GM20000 (cell line): ENCODE data around the gene COL23A1.

ENCODE experiments used
- DNase-seq: peaks from one replicate; pipeline ENCODE4 v3.0.0; 2012; ENCODE audit warnings: low spot score
- TF ChIP-seq, protein P1 (sequence below): IDR thresholded peaks from 2 replicates; pipeline ENCODE4 v1.5.1; 2012; ENCODE audit warnings: mild to moderate bottlenecking, control low read depth; ENCODE audit errors: extremely low read depth, missing control alignments

COL23A1 gene

DNA sequence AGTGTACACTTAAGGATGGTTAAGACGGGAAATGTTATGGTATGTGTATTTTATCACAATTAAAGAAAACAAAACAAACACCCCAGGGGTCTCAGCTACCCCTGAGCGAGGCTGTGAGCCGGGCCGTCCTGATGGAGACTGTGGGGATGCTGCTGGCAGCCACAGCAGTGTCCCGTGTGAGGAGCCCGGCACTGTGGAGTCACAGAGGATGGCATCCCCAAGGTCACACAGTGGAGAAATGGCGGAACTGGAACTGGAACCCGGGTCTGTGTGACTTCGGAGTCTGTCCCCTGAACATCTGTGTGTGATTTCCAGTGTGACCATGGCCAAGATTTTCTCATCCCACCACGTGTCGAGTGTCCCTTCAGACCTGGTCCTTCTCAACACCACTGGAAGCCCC is 276.9 kb downstream of the COL23A1 start:
- DNase-seq: no peak
- TF ChIP-seq, protein P1, sequence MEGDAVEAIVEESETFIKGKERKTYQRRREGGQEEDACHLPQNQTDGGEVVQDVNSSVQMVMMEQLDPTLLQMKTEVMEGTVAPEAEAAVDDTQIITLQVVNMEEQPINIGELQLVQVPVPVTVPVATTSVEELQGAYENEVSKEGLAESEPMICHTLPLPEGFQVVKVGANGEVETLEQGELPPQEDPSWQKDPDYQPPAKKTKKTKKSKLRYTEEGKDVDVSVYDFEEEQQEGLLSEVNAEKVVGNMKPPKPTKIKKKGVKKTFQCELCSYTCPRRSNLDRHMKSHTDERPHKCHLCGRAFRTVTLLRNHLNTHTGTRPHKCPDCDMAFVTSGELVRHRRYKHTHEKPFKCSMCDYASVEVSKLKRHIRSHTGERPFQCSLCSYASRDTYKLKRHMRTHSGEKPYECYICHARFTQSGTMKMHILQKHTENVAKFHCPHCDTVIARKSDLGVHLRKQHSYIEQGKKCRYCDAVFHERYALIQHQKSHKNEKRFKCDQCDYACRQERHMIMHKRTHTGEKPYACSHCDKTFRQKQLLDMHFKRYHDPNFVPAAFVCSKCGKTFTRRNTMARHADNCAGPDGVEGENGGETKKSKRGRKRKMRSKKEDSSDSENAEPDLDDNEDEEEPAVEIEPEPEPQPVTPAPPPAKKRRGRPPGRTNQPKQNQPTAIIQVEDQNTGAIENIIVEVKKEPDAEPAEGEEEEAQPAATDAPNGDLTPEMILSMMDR: no peak

DNA sequence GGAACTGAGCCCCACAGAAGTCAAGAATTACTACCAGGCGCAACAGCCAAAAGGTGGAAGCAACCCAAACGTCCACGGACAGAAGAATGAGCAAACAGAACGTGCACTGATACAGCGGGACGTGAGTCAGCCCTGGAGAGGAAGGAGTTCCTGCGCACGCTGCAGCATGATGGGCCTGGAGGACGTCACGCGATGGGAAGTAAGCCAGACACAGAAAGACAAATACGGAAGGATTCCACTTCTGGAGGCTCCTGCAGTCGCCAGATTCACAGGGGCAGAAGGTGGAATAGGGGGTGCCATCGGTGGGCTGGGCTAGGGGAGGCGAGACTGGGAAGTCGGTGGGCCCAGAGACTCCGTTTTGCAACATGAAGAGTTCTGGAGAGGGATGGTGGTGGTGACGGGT is 277.3 kb downstream of the COL23A1 start:
- no peak for DNase-seq
- TF ChIP-seq, protein P1: no peak

DNA sequence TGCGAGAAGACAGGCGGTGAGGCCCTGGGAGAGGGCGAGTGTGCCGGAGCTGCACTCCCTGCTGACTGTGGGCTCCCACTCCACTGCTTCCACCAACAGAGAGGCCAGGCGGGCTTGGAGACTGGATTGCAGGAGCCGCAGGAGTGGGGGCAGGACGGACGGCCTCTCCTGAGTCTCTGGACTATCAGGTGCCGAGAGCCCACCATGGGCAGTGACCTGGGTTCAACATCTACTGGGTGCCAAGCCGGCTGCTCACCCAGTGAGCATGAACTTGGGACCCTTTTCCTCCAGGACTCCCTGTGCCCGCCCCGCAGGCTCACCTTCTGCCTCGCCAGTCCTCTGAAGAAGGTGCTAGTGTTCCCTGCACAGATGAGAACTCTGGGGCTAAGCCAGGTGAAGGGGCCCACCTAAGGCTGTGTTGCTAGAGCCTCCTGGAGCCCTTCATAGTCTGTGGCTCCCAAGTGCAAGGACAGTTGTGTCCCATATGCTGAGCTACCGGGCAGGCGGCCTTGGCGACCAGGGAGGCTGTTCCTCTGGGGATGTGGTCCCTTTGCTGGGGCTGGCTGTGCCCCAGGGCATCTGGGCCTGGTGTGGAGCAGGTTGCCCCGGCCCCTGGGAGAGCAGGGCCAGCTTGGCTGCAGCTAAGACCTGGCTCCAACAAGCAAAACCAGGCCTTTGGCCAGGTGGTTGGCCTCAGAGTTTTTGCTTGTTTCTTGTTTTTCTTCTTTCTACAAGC is 279.9 kb downstream of the COL23A1 start:
- no peak for DNase-seq
- TF ChIP-seq, protein P1: no peak

- TF ChIP-seq, protein P1: no peak
- no peak for DNase-seq
Observed at GRCh38 chr5:178309271-178310013, 280.8 kb downstream of the COL23A1 start.

- TF ChIP-seq, protein P1: no peak
Observed at GRCh38 chr5:178308541-178309092, 281.6 kb downstream of the COL23A1 start.

DNA sequence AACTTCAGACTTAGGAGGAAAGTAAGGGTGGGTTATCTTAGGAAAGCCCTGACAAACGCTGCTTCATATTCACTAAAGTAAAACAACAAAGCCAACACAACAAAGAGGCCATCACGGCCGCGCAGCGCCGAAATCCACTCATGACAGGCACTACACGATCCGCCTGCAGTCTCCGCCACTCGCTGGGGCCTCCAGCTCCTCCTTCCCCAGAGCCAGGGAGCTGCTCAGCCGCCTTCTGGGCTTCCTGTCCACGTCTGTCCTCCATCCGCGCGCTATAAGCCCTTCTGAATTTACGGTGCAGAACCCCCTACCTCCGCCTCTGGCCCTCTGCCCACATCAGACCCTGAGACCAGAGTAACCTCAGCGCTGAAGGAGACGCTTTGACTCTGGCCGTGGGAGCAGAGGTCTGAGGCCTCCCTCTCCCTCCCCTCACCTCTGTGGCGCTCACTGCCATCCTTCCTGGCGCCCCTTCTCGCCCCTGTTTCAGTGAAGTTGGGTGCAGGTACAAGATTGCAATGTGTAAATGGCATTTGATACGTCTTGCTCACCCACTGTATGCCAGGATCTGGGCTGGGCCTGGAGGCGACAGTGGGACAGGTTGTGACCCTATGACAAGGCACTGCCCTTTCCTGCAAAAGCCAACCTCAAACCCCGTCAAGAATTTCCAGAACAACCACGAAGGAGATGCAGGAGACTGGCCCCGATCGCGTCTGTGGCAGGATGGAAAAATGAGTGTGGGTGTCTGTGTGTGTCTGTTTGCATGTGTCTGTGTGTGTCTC is 282.7 kb downstream of the COL23A1 start:
- TF ChIP-seq, protein P1: no peak

More at GRCh38 chr5:178308541-178309092, 281.6 kb downstream of the COL23A1 start:
- DNase-seq: no peak

More for the DNA sequence above, 282.7 kb downstream of the COL23A1 start:
- DNase-seq: no peak
